Measurements from ENCODE around the gene KMO. TPM values are rescaled to one million over a fixed set of nuclear protein-coding genes. Genes with fewer than 3 reads are reported as not detected.

KMO gene
- total and polyA plus RNA-seq, 2 of the 4 experiments (the other 2 are of a cell fraction): not detected

DNA sequence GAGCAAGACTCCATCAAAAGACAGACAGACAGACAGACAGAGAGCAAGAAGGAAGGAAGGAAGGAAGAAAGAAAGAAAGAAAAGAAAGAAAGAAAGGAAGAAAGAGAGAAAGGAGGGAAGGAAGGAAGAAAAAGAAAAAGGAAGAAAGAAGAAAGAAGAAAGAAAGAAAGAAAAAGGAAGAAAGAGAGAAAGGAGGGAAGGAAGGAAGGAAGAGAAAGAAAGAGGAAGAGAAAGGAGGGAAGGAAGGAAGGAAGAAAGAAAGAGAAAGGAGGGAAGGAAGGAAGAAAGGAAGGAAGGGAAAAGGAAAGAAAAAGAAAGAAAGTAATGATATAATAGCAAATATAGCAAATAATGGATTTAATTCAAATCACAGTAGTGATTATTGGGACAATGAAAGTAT lies 75.3 kb downstream of the KMO start:
- CTCF ChIA-PET: no interaction called here

More for the DNA sequence above, 75.3 kb downstream of the KMO start:
- Histone ChIP-seq H3K9ac (ENCODE audit: low read depth, low read length) (no peak overlapping the region), H3K14ac (replicated peaks; ENCODE audit: low read depth, low read length) (no peak overlapping the region), H3K79me1 (ENCODE audit: low read depth in 1 of 2, low read length in 2 of 2) (peaks cover 3 to 8% of the 10 kb centered on the region in 2 experiments; a peak in 1 of 4 replicates), H3K27me3 (ENCODE audit: control insufficient read depth, insufficient read depth, low read length) (no peaks in the 10 kb centered on the region), H3K56ac (ENCODE audit: extremely low read depth, insufficient read depth, low read length) (no peak overlapping the region), H3K4ac (ENCODE audit: low read depth, low read length) (no peak overlapping the region), H2BK5ac (ENCODE audit: low read depth, low read length, poor library complexity, severe bottlenecking) (no peak overlapping the region), H3K4me1 (ENCODE audit: control insufficient read depth, insufficient read depth, low read length) (peaks cover 13% of the 10 kb centered on the region), H2AK5ac (ENCODE audit: low read depth, low read length) (no peak overlapping the region), H3K9me1 (ENCODE audit: insufficient read depth, low read length) (no peaks in the 10 kb centered on the region; the same call in 1 of the 2 replicates), H4K8ac (ENCODE audit: low read depth in 2 of 2, low read length in 2 of 2) (no peak overlapping the region), H4K20me1 (ENCODE audit: insufficient read depth, low read length) (no peaks in the 10 kb centered on the region), H2AK9ac (replicated peaks; ENCODE audit: low read depth, low read length, poor library complexity) (no peak overlapping the region), H3K4me3 (ENCODE audit: insufficient read depth, low read depth, low read length) (no peak overlapping the region), H3K36me3 (ENCODE audit: control insufficient read depth, insufficient read depth, low read length) (peaks cover 3% of the 10 kb centered on the region; the same call in 1 of the 2 replicates), H3K18ac (ENCODE audit: low read depth, low read length) (no peak overlapping the region), H3K23ac (ENCODE audit: low read depth, low read length) (no peak overlapping the region), H2BK120ac (ENCODE audit: low read depth, low read length) (no peak overlapping the region), H2BK20ac (ENCODE audit: low read depth, low read length) (no peak overlapping the region), H2BK15ac (ENCODE audit: low read depth, low read length) (no peak overlapping the region), H2AFZ (replicated peaks; ENCODE audit: low read length, poor library complexity) (no peak overlapping the region), H4K91ac (ENCODE audit: insufficient read depth, low read depth, low read length) (no peak overlapping the region), H3K27ac (ENCODE audit: insufficient read depth, low read length) (no peak overlapping the region), H4K5ac (ENCODE audit: low read depth, low read length) (no peak overlapping the region), H3K9me3 (ENCODE audit: control insufficient read depth, insufficient read depth, low read length) (no peaks in the 10 kb centered on the region), H3K4me2 (ENCODE audit: low read depth, low read length) (no peak overlapping the region)
- ATAC-seq (ENCODE audit: low read depth): no peak
- intact Hi-C loops (cut with micrococcal nuclease): no loop called here
- POLR2A ChIA-PET (ENCODE audit: unreplicated experiment): no interaction called here
- dilution Hi-C loops (cut with HindIII; ENCODE audit: low sequenced_read_pairs, unreplicated experiment): no loop called here
- no peak for TF ChIP-seq SMC3 (IDR thresholded peaks at IDR 0.05; ENCODE audit: low read depth, low read length)
- TF ChIP-seq BHLHE40 (IDR thresholded peaks at IDR 0.05; ENCODE audit: low read depth, low read length): no peak
- no peak for TF ChIP-seq MAFK (IDR thresholded peaks at IDR 0.05; ENCODE audit: low read depth, low read length)
- no peak for TF ChIP-seq RFX5 (IDR thresholded peaks at IDR 0.05; ENCODE audit: low read depth, low read length)
- TF ChIP-seq, protein P1, sequence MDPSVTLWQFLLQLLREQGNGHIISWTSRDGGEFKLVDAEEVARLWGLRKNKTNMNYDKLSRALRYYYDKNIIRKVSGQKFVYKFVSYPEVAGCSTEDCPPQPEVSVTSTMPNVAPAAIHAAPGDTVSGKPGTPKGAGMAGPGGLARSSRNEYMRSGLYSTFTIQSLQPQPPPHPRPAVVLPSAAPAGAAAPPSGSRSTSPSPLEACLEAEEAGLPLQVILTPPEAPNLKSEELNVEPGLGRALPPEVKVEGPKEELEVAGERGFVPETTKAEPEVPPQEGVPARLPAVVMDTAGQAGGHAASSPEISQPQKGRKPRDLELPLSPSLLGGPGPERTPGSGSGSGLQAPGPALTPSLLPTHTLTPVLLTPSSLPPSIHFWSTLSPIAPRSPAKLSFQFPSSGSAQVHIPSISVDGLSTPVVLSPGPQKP (IDR thresholded peaks at IDR 0.05; ENCODE audit: borderline replicate concordance, low read depth, low read length): no peak
- TF ChIP-seq MAZ (IDR thresholded peaks at IDR 0.05; ENCODE audit: borderline replicate concordance, low read depth, low read length): no peak
- no peak for DNase-seq
- BruUV-seq (replicated peaks): no TSS peak
- in situ Hi-C loops (cut with MboI; ENCODE audit: low sequenced_read_pairs): loop anchor here (25.0 kb wide), 1 partner anchor 1705 kb away; no protein-coding TSS in a partner anchor

Data from IMR-90 (cell line).